Jurkat, Clone E6-1 (cell line): ENCODE results near the gene PLOD2.

Experiments used
- DNase-seq: peaks from one replicate; pipeline ENCODE4 v3.0.0-alpha.2; 2011; ENCODE audit warnings: low read depth, low spot score
- H3K4me3 ChIP-seq: 2 replicates; pipeline ENCODE4 v1.5.1; 2011; ENCODE audit warnings: mild to moderate bottlenecking, low read length, control low read depth, moderate library complexity

Gene PLOD2

GRCh38 chr3:146072061-146072460 lies 88.9 kb downstream of the PLOD2 start:
- DNase-seq, result no peak
- no peak overlapping the region for H3K4me3 ChIP-seq

GRCh38 chr3:146071632-146072031 lies 89.4 kb downstream of the PLOD2 start:
- no peak overlapping the region for H3K4me3 ChIP-seq
- no peak for DNase-seq

- no peak for DNase-seq
- H3K4me3 ChIP-seq, result no peak overlapping the region
These were observed 93.9 kb downstream of the PLOD2 start for GRCh38 chr3:146067048-146067447.

- no peak overlapping the region for H3K4me3 ChIP-seq
- peak; percentile 45 for DNase-seq
These were observed 95.4 kb downstream of the PLOD2 start for GRCh38 chr3:146065573-146066006.

GRCh38 chr3:146058241-146058640 lies 102.7 kb downstream of the PLOD2 start:
- H3K4me3 ChIP-seq, result no peak overlapping the region
- no peak for DNase-seq

GRCh38 chr3:146052791-146053310 lies 108.1 kb downstream of the PLOD2 start:
- DNase-seq, result no peak
- H3K4me3 ChIP-seq, result no peak overlapping the region

GRCh38 chr3:146052056-146052790 lies 108.8 kb downstream of the PLOD2 start:
- no peak overlapping the region for H3K4me3 ChIP-seq
- no peak for DNase-seq

GRCh38 chr3:146050691-146051090 lies 110.3 kb downstream of the PLOD2 start:
- DNase-seq, result no peak
- no peak overlapping the region for H3K4me3 ChIP-seq

- no peak overlapping the region for H3K4me3 ChIP-seq
- no peak for DNase-seq
These were observed 113.5 kb downstream of the PLOD2 start for GRCh38 chr3:146047485-146047884.

GRCh38 chr3:146044046-146044445 lies 116.9 kb downstream of the PLOD2 start:
- no peak for DNase-seq

GRCh38 chr3:146040630-146041029 lies 120.4 kb downstream of the PLOD2 start:
- no peak for DNase-seq
- no peak overlapping the region for H3K4me3 ChIP-seq

More at GRCh38 chr3:146044046-146044445, 116.9 kb downstream of the PLOD2 start:
- H3K4me3 ChIP-seq, result no peak overlapping the region

GRCh38 chr3:146037697-146038096 lies 123.3 kb downstream of the PLOD2 start:
- no peak for DNase-seq
- H3K4me3 ChIP-seq, result no peak overlapping the region

GRCh38 chr3:146036281-146036680 lies 124.7 kb downstream of the PLOD2 start:
- no peak for DNase-seq
- no peak overlapping the region for H3K4me3 ChIP-seq

GRCh38 chr3:146035366-146035765 lies 125.6 kb downstream of the PLOD2 start:
- DNase-seq, result no peak
- H3K4me3 ChIP-seq, result no peak overlapping the region

- H3K4me3 ChIP-seq, result no peak overlapping the region
- no peak for DNase-seq
These were observed 127.0 kb downstream of the PLOD2 start for GRCh38 chr3:146033950-146034349.

GRCh38 chr3:146026547-146026946 lies 134.4 kb downstream of the PLOD2 start:
- no peak for DNase-seq
- no peak overlapping the region for H3K4me3 ChIP-seq

GRCh38 chr3:146024260-146024659 lies 136.7 kb downstream of the PLOD2 start:
- DNase-seq, result no peak
- H3K4me3 ChIP-seq, result no peak overlapping the region

- no peak for DNase-seq
- H3K4me3 ChIP-seq, result no peak overlapping the region
These were observed 140.0 kb downstream of the PLOD2 start for GRCh38 chr3:146020969-146021368.

GRCh38 chr3:146019508-146019907 lies 141.5 kb downstream of the PLOD2 start:
- no peak for DNase-seq
- H3K4me3 ChIP-seq, result no peak overlapping the region
